Right ventricle myocardium superior (tissue), 1 donor: ENCODE results near the gene ZNF282. TPM values are rescaled to one million over a fixed set of nuclear protein-coding genes. Genes with fewer than 3 reads are reported as not detected.

Source experiments
- ATAC-seq: fragments of 200-7000 bp; cut with Tn5 transposase; one replicate; pipeline ENCODE4 v1.9.1; 2020; ENCODE audit warnings: mild to moderate bottlenecking; ENCODE audit not compliant: poor library complexity
- DNase-seq: peaks from one replicate; pipeline ENCODE4 v3.0.0-alpha.2; 2020
- intact Hi-C: fragments of 100-400 bp; cut with DNase I; formaldehyde crosslinking; loops from one replicate; pipeline ENCODE4 v1.11.2; 2022
- long read RNA-seq: library from polyadenylated mRNA; unstranded; transcript quantifications from one replicate; pipeline ENCODE4 v2.0.0, GENCODE V29; 2021
- total RNA-seq: library from RNA; stranded (reverse); fragmentation: NEBNext Ultra II Directional; extraction: Animal tissue kit (Norgen Biotek cat#: 25700); gene quantifications from one replicate; pipeline ENCODE4 v1.2.1, GENCODE V29; 2021
- donor health status: DM: no; HTN: yes; CAD: no; lungs with severe emphysema.

Gene ZNF282
- total RNA-seq, result 11.1 TPM
- long read RNA-seq, partial matches to known transcripts, result 1 of 10 reads
- long read RNA-seq, other reads (novel, unspliced or antisense), result 8 of 10 reads

GRCh38 chr7:149195180-149196150 lies at the start of gene ZNF282:
Gene ZNF282 (plus strand): TSS chr7:149195546. CDS start chr7:149195590, 44 bp downstream.
- peak; percentile 98 for ATAC-seq
- DNase-seq, result peak; percentile 94
- intact Hi-C loops, result no loop called here

- peak; percentile 85 for DNase-seq
- intact Hi-C loops, result no loop called here
- ATAC-seq, result peak; percentile 94
Observed at GRCh38 chr7:149147072-149147751, 48.1 kb upstream of the ZNF282 start, which contains the start of gene ZNF398. Gene ZNF398 (plus strand): TSS chr7:149147453. CDS start chr7:149147743, 290 bp downstream.

GRCh38 chr7:149147752-149148653 lies 47.3 kb upstream of the ZNF282 start:
- DNase-seq, result peak; percentile 77
- intact Hi-C loops, result no loop called here
- ATAC-seq, result peak; percentile 69

- intact Hi-C loops, result no loop called here
- DNase-seq, result no peak
- ATAC-seq, result no peak
Observed at GRCh38 chr7:149150981-149151380, 44.4 kb upstream of the ZNF282 start.

GRCh38 chr7:149153346-149153745 lies 42.0 kb upstream of the ZNF282 start:
- intact Hi-C loops, result no loop called here
- no peak for ATAC-seq
- no peak for DNase-seq

GRCh38 chr7:149154056-149154455 lies 41.3 kb upstream of the ZNF282 start:
- intact Hi-C loops, result no loop called here
- DNase-seq (no peak), ATAC-seq (no peak)

GRCh38 chr7:149156898-149157297 lies 38.4 kb upstream of the ZNF282 start:
- intact Hi-C loops, result no loop called here
- ATAC-seq (no peak), DNase-seq (no peak)

GRCh38 chr7:149161241-149161848 lies 34.0 kb upstream of the ZNF282 start:
- DNase-seq (no peak), ATAC-seq (no peak)
- intact Hi-C loops, result no loop called here

GRCh38 chr7:149166142-149166541 lies 29.2 kb upstream of the ZNF282 start:
- intact Hi-C loops, result no loop called here
- ATAC-seq (no peak), DNase-seq (no peak)

GRCh38 chr7:149166630-149167352 lies 28.6 kb upstream of the ZNF282 start:
- intact Hi-C loops, result no loop called here
- no peak for ATAC-seq
- DNase-seq, result no peak

GRCh38 chr7:149171892-149172533 lies 23.3 kb upstream of the ZNF282 start:
- ATAC-seq (no peak), DNase-seq (no peak)
- intact Hi-C loops, result no loop called here

GRCh38 chr7:149172534-149172920 lies 22.8 kb upstream of the ZNF282 start:
- intact Hi-C loops, result no loop called here
- DNase-seq, result no peak
- no peak for ATAC-seq

GRCh38 chr7:149175150-149175549 lies 20.2 kb upstream of the ZNF282 start:
- intact Hi-C loops, result no loop called here
- ATAC-seq (no peak), DNase-seq (no peak)

GRCh38 chr7:149179241-149179640 lies 16.1 kb upstream of the ZNF282 start:
- ATAC-seq, result no peak
- DNase-seq, result no peak
- intact Hi-C loops, result no loop called here

GRCh38 chr7:149180722-149181449 lies 14.5 kb upstream of the ZNF282 start:
- no peak for ATAC-seq
- intact Hi-C loops, result no loop called here
- no peak for DNase-seq

- no peak for ATAC-seq
- intact Hi-C loops, result no loop called here
- no peak for DNase-seq
Observed at GRCh38 chr7:149181450-149181790, 13.9 kb upstream of the ZNF282 start.

- no peak for DNase-seq
Observed at GRCh38 chr7:149184274-149184673, 11.1 kb upstream of the ZNF282 start.

More at GRCh38 chr7:149184274-149184673, 11.1 kb upstream of the ZNF282 start:
- intact Hi-C loops, result no loop called here
- no peak for ATAC-seq
